Fibroblast of lung (primary cell): ENCODE results near the gene WASL. TPM values are rescaled to one million over a fixed set of nuclear protein-coding genes. Genes with fewer than 3 reads are reported as not detected.

Source experiments
- DNase-seq, 2 donors: peaks; one replicate each; pipeline versions ENCODE4 v3.0.0 to v3.0.0-alpha.2; 2010; ENCODE audit warnings: low read depth in 2 of 2
- H2AFZ ChIP-seq: 2 replicates; pipeline ENCODE4 v1.5.1; 2012; ENCODE audit warnings: low read length, control low read depth, inconsistent platforms
- H3K27ac ChIP-seq: 2 replicates; pipeline ENCODE4 v1.5.1; 2011; ENCODE audit warnings: low read length, control low read depth; ENCODE audit not compliant: insufficient read depth
- H3K27me3 ChIP-seq: 2 replicates; pipeline ENCODE4 v1.5.1; 2011; ENCODE audit warnings: mild to moderate bottlenecking, low read length; ENCODE audit not compliant: control insufficient read depth, insufficient read depth
- H3K36me3 ChIP-seq: 2 replicates; pipeline ENCODE4 v1.5.1; 2011; ENCODE audit warnings: low read length; ENCODE audit not compliant: control insufficient read depth, insufficient read depth
- H3K4me1 ChIP-seq: 2 replicates; pipeline ENCODE4 v1.5.1; 2011; ENCODE audit warnings: low read length; ENCODE audit not compliant: control insufficient read depth, insufficient read depth; ENCODE audit errors: extremely low read depth
- H3K4me2 ChIP-seq: 2 replicates; pipeline ENCODE4 v1.5.1; 2011; ENCODE audit warnings: low read length, control low read depth; ENCODE audit not compliant: insufficient read depth; ENCODE audit errors: extremely low read depth
- H3K4me3 ChIP-seq, 4 experiments: fragments of 200-600 bp in 1 of 4; sonication (generic) in 1 of 4; replicated peaks in 1 of 4; 2 replicates each; pipeline ENCODE4 v1.5.1; 2011 to 2016; ENCODE audit warnings: low read length in 4 of 4, low read depth in 3 of 4, mild to moderate bottlenecking in 3 of 4, control low read depth in 2 of 4, inconsistent platforms in 1 of 4, mixed read lengths in 1 of 4; ENCODE audit not compliant: insufficient read depth in 1 of 4; ENCODE audit errors: control extremely low read depth in 1 of 4
- H3K79me2 ChIP-seq: 2 replicates; pipeline ENCODE4 v1.5.1; 2012; ENCODE audit warnings: mild to moderate bottlenecking, low read length, inconsistent platforms; ENCODE audit not compliant: control insufficient read depth, insufficient read depth
- H3K9ac ChIP-seq: 2 replicates; pipeline ENCODE4 v1.5.1; 2011; ENCODE audit warnings: mild to moderate bottlenecking, low read length, control low read depth; ENCODE audit not compliant: insufficient read depth
- H3K9me3 ChIP-seq: 2 replicates; pipeline ENCODE4 v1.5.1; 2012; ENCODE audit warnings: low read depth, low read length; ENCODE audit not compliant: control insufficient read depth, insufficient read depth
- H4K20me1 ChIP-seq: 2 replicates; pipeline ENCODE4 v1.5.1; 2011; ENCODE audit warnings: low read length; ENCODE audit not compliant: control insufficient read depth, insufficient read depth; ENCODE audit errors: extremely low read depth
- CTCF ChIP-seq, 2 donors: IDR thresholded peaks in 1 of 2; conservative IDR thresholded peaks in 1 of 2; 1 replicate in 1 of 2; 2 replicates in 1 of 2; pipeline ENCODE4 v1.5.1; 2011 to 2012; ENCODE audit warnings: low read length in 2 of 2, control low read depth in 1 of 2, inconsistent platforms in 1 of 2, low read depth in 1 of 2, mild to moderate bottlenecking in 1 of 2
- EZH2 ChIP-seq: IDR thresholded peaks from 2 replicates; pipeline ENCODE4 v1.5.1; 2012; ENCODE audit warnings: low read length, control low read depth, mild to moderate bottlenecking; ENCODE audit errors: missing control alignments
- polyA plus RNA-seq, 2 donors: library from polyadenylated mRNA; depleted of rRNA in 1 of 2; stranded (reverse) in 1 of 2; unstranded in 1 of 2; fragments of >200 nt; gene quantifications; 2 replicates each; pipeline ENCODE4 v1.2.1, GENCODE V29; 2011 to 2012; ENCODE audit warnings: missing spikeins in 1 of 2
- total RNA-seq: library from RNA; depleted of rRNA; stranded (reverse); fragments of >200 nt; gene quantifications from 2 replicates; pipeline ENCODE4 v1.2.1, GENCODE V29; 2014

WASL gene
- total and polyA plus RNA-seq, 2 donors (not counting 1 experiment from before 2014, with no cell fraction given): 15.4 to 21.0 TPM

GRCh38 chr7:123718773-123719172 is 30.0 kb downstream of the WASL start:
- Histone ChIP-seq H2AFZ (no peak overlapping the region), H4K20me1 (no peaks in the 10 kb centered on the region), H3K4me1 (no peaks in the 10 kb centered on the region), H3K36me3 (no peaks in the 10 kb centered on the region), H3K79me2 (peaks cover 38% of the 10 kb centered on the region), H3K4me2 (no peak overlapping the region), H3K9me3 (no peaks in the 10 kb centered on the region), H3K27ac (no peak overlapping the region), H3K4me3 (no peak overlapping the region), H3K9ac (no peak overlapping the region), H3K27me3 (no peaks in the 10 kb centered on the region)
- DNase-seq: no peak
- TF ChIP-seq EZH2 (no peak), CTCF (conservative IDR thresholded peaks at IDR 0.05 in 1 of 2, IDR thresholded peaks at IDR 0.05 in 1 of 2; ENCODE audit: low read depth in 1 of 2, low read length in 2 of 2) (no peak)

- Histone ChIP-seq H3K4me1 (peaks cover 4% of the 10 kb centered on the region), H3K27me3 (no peaks in the 10 kb centered on the region), H3K4me2 (no peak overlapping the region), H3K79me2 (peaks cover 30% of the 10 kb centered on the region), H3K9ac (no peak overlapping the region), H3K4me3 (no peak overlapping the region), H4K20me1 (no peaks in the 10 kb centered on the region), H3K9me3 (no peaks in the 10 kb centered on the region), H3K27ac (no peak overlapping the region), H3K36me3 (no peaks in the 10 kb centered on the region), H2AFZ (no peak overlapping the region)
- no peak for DNase-seq
- TF ChIP-seq CTCF (conservative IDR thresholded peaks at IDR 0.05 in 1 of 2, IDR thresholded peaks at IDR 0.05 in 1 of 2; ENCODE audit: low read depth in 1 of 2, low read length in 2 of 2) (no peak), EZH2 (no peak)
Measured at GRCh38 chr7:123717689-123718088, 31.1 kb downstream of the WASL start.

GRCh38 chr7:123716877-123717276 is 31.9 kb downstream of the WASL start:
- no peak overlapping the region for H3K4me2 ChIP-seq
- H3K79me2 ChIP-seq: peaks cover 24% of the 10 kb centered on the region
- no peaks in the 10 kb centered on the region for H3K27me3 ChIP-seq
- no peak overlapping the region for H3K27ac ChIP-seq
- no peak for DNase-seq
- no peaks in the 10 kb centered on the region for H3K9me3 ChIP-seq
- TF ChIP-seq EZH2: no peak
- no peak for TF ChIP-seq CTCF (conservative IDR thresholded peaks at IDR 0.05 in 1 of 2, IDR thresholded peaks at IDR 0.05 in 1 of 2; ENCODE audit: low read depth in 1 of 2, low read length in 2 of 2)
- no peaks in the 10 kb centered on the region for H4K20me1 ChIP-seq
- H3K4me3 ChIP-seq: no peak overlapping the region
- peaks cover 4% of the 10 kb centered on the region for H3K4me1 ChIP-seq
- no peak overlapping the region for H3K9ac ChIP-seq
- H2AFZ ChIP-seq: no peak overlapping the region
- H3K36me3 ChIP-seq: no peaks in the 10 kb centered on the region
